GM19467 (cell line): ENCODE measurements around the gene GYPC.
"Not testable (repeated sequence)": the region's sequence is repeated elsewhere in the genome, so short reads cannot be mapped to it uniquely, and the experiment has no call there.

Experiments
- ATAC-seq: cut with Tn5 transposase; IDR thresholded peaks from one replicate; pipeline ENCODE4 v1.9.1; 2021; ENCODE audit warnings: mild to moderate bottlenecking, moderate library complexity; ENCODE audit not compliant: unreplicated experiment

GYPC gene

GRCh38 chr2:126696644-126697520 lies 40.9 kb downstream of the GYPC start:
- ATAC-seq = no peak

- ATAC-seq = no peak
These were observed 42.4 kb downstream of the GYPC start for GRCh38 chr2:126698376-126698775.

- ATAC-seq = no peak
These were observed 43.1 kb downstream of the GYPC start for GRCh38 chr2:126699018-126699417.

- no peak for ATAC-seq
These were observed 44.0 kb downstream of the GYPC start for GRCh38 chr2:126699716-126700581.

GRCh38 chr2:126700677-126701076 lies 44.7 kb downstream of the GYPC start:
- no peak for ATAC-seq

GRCh38 chr2:126703311-126703710 lies 47.4 kb downstream of the GYPC start:
- no peak for ATAC-seq

DNA sequence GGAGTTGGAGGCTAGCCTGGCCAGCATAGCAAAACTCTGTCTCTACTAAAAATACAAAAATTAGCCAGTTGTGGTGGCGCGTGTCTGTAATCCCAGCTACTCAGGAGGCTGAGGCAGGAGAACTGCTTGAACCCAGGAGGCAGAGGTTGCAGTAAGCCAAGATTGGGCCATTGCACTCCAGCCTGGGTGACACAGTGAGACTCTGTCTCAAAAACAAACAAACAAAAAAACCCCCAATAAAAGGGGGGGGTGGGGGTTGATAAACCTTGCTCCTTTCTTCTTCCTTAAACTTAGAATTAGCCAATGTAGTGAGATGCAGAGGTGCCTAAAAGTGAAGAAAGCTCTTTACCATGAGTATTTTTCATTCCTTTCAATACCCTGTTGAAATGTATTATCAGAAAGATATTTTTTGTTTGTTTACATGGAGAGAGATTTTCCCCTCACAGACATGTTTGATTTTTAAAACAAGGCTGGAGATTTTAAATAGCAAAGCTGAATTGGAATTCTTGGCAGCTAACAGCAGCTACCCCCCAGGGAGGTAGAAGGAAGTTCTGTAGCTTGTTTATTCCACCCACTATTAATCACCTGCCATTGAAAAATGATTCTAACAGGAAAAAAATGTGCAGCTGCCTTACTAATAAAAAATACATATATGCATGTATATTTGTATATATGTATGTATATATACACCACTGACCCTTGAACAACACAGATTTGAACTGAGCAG lies 48.6 kb downstream of the GYPC start:
- ATAC-seq = no peak

DNA sequence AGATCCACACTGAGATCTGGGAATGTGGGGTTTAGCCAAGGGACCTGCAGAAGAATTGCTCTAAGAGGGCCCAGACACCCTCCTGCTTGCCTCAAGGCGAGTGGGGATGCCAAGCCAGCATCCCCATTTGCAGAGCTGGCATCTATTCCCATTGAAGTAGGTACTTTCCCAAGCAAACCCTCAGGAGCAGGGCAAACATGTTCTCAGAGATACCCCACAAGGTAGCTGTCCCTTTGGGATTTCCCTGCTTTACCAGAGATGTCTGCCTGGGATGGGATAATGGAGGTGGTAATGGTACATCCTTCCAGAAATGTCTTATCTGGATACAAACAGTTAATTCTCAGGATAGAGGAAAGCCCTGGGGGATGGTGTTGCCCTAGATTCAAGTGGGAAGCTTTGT lies 51.2 kb downstream of the GYPC start:
- ATAC-seq = no peak

GRCh38 chr2:126707941-126708340 lies 52.0 kb downstream of the GYPC start:
- ATAC-seq = no peak

DNA sequence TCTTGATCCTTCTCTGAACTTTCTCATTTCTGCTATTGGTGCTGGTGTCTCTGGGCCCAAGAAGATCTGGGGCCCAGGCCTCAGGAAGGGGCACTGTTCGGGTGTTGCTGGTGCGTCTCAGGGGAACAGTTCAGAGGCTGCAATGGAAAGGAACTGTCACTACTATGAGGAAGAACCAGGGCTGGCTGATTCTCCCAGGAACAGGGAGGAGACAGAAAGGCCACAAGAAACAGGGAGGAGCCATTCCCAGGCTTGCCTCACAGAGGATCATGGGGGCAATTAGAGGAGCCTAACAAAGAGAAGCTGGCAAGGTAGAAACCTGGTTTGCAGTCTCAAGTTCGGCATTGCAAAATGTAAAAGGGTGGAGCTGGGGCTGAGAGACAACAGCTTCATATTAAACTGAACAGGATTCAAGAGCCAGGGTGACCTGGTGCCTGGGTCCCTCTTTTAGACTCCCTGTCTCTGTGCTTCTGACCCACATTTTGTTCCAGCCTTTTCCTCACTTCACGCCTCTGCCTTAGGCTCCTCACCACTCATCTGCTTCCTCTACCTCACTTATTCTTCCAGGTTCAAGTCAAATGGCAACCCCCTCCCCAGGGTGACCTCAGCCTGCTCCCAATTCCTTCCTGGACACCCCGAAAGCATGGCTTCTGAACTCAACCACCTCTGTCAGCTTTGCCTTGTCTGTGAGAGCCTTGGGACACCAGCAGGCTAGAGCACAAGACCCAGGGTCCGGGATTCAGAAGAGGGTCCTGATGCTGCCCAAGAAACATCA lies 58.4 kb downstream of the GYPC start:
- ATAC-seq = no peak

DNA sequence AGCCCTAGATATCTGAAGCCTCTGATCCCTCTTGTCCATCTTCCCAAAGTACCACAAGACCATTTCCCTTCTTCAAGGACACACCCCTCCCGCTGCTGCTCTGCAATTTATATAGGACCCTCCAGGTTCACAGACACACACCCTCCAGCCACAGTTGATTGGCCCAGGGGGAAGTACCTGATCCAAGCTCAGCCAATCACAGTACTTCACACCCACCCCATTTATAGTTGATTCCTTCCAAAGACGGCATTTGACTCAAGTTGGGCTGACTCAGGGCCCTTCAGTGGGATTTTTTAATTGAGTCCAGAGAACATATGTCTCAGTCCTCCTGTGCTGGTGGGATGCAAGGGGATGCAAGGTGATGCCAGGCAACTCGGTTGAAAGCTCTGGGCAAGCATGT lies 59.2 kb downstream of the GYPC start:
- ATAC-seq = no peak

- ATAC-seq = no peak
These were observed 59.8 kb downstream of the GYPC start for GRCh38 chr2:126715576-126716406.

GRCh38 chr2:126717277-126717676 lies 61.3 kb downstream of the GYPC start:
- ATAC-seq = not testable (repeated sequence)

GRCh38 chr2:126717928-126718327 lies 62.0 kb downstream of the GYPC start:
- no peak for ATAC-seq

GRCh38 chr2:126719191-126719832 lies 63.4 kb downstream of the GYPC start:
- no peak for ATAC-seq

GRCh38 chr2:126719833-126720351 lies 63.9 kb downstream of the GYPC start:
- ATAC-seq = no peak

- no peak for ATAC-seq
These were observed 64.7 kb downstream of the GYPC start for GRCh38 chr2:126720638-126721037.

DNA sequence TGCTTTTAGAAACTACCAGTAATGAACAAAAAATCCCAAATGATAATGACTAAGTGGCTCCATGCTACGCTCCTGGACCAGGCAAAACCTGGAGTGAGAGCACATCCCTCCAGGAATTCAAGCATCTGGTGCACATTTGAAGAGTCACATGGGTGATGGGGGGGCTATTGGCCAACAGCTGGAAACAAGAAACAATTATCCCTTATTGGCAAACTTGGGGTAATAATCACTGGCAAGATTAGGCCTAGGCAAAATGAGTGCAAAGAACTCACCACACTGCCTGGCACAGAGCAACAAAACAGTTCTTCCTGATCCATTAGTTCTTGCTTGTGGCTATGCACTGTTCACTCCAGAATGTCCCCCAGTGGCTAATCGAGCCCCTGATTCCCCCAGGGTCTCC lies 66.1 kb downstream of the GYPC start:
- no peak for ATAC-seq

- ATAC-seq = no peak
These were observed 66.6 kb downstream of the GYPC start for GRCh38 chr2:126722546-126722945.
